ENCODE data around the gene UMODL1.
"Not testable (repeated sequence)": the region's sequence is repeated elsewhere in the genome, so short reads cannot be mapped to it uniquely, and the experiment has no call there.

The UMODL1 gene

GRCh38 chr21:42172596-42173483 is 101.7 kb downstream of the UMODL1 start:
- DNase-seq, result no peak

DNA sequence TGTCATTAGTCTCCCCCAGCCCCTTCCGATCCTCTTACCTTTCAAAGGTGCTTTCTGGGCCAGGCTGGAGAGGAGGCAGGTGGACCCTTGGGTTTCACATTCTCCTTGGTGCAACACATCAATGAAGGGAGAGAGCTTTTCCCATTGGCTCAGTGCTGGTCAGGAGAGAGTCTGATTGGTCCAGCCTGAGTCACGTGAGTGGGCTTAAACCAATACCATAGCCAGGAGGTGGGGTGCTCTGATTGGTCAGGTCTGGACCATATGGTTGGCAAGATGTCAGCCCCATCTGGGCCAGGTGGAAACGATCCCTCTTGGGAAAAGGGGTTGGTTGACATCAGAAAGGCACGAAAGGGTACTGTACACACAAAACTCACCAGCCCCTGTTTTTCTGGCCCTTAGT is 103.1 kb downstream of the UMODL1 start:
- no peak for DNase-seq

DNA sequence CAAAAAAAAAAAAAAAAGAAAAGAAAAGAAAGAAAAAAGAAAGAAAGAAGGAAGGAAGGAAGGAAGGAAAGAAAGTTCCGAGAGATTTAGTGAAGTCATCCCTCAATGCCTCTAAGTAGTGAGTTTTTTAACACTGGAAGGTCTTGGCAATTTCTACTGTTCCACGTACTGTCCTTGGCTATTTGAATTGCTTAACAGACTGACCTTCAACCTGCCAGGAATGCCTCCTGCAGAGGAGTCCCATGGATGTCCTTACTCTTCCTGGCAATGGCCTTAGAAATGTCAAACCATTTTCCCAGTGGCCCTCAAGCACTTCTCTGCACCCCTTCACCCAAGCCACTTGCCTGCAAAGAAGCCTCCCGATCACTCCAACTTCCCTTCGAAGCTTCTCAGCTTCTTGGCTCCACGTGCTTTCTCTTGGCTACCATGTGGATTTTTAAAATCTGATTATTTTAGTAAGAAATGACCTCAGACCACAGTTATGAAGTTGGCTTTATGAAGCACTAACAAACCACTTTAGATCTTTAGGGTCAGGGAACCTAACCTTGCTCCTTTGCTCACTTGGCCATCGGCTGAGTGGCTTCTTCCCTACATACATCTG is 104.1 kb downstream of the UMODL1 start:
- no peak for DNase-seq

DNA sequence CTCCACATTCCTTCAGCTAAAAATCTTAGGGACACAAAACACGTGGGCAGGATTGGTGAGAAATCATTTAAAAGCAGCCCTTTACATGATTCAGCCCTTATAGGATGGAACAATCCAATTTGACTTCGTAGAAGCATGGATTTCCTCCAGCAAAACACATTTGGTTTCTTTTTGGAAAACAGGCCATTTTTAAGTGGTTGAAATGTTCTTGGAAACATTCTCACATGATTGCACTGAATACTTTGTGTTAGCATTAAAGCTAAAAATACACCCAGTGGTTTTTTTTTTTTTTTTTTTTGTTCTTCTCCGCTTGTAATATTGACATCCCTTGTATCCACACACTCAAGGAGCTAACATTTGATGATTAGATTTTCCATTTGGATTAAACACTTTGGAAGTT is 105.7 kb downstream of the UMODL1 start:
- no peak for DNase-seq

GRCh38 chr21:42179316-42179715 is 108.2 kb downstream of the UMODL1 start:
- DNase-seq, result no peak

- DNase-seq, result not testable (repeated sequence)
These were observed 108.9 kb downstream of the UMODL1 start for GRCh38 chr21:42180001-42180400.

DNA sequence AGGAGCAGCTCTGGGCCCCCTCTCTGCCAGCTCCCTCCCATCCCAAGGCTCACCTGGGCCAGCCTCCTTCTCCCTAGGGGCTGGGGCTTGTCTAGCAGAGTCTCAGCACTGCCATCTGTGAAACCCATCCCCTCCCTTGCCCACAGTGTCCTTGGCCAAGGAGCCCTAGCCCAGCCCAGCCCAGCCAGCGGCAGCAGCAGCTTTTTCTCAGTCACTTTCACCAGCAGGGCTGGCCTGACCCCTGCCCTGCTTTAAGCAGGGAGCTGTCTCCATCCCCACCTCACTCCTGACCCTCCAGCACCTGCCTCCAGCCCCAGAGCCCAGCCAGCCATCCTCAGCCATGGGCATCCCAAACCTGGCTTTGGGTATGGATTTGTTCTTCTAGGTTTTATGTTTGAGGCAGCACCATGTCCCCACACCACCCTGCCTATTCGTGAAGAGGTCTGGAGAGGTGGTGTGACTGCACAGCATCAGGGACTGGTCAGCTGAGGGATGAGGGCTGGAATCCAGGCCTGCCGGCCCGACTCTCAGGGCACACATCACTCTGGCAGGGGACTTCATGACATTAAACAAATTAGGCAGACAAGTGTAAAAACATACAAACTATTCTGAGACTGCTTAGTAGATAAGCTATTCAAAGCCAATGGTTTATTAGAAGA is 111.7 kb downstream of the UMODL1 start:
- no peak for DNase-seq

GRCh38 chr21:42183374-42184266 is 112.5 kb downstream of the UMODL1 start:
- DNase-seq, result no peak

- no peak for DNase-seq
These were observed 115.5 kb downstream of the UMODL1 start for GRCh38 chr21:42186591-42186990.

GRCh38 chr21:42187976-42188653 is 117.0 kb downstream of the UMODL1 start:
- peak; percentile 80 for DNase-seq

DNA sequence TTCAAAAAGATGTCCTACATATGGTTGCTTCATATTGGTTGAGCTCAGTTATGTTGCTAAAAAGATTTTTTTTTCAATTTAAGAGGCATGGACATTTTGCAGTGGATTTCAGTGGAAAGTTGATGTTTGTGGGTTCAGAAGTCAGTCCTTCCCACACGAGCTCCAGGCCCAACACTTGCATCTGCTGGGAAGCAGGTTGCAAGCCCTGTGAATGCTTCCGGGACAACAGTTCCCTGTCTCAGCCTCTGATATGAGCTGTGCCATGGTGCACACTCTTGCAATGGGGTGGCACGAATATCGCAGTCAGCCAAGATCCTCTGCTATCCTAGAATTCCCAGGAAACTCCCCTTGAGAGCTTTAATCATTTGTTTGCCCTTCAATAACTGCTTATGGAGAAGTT is 117.5 kb downstream of the UMODL1 start:
- no peak for DNase-seq

DNA sequence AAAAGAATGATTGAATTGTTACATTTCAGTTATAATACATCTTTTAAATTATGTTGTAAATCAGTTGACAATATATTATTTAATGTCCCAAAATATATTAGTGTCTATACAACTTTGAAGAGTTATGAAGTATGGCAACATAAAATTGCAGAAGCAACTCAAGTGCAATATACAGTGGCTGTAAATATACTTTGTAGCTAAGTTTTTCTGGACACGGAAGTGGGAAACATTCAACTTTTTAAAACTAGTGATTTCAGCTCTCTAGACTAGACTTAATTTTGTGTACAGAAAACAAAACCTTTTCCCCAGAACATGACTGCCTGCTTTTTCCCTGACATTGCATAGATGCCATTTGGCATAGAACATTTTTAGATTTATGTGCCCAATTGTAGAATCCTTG is 118.3 kb downstream of the UMODL1 start:
- DNase-seq, result no peak

- peak; percentile 12 for DNase-seq
These were observed 118.9 kb downstream of the UMODL1 start for GRCh38 chr21:42189860-42190485.

DNA sequence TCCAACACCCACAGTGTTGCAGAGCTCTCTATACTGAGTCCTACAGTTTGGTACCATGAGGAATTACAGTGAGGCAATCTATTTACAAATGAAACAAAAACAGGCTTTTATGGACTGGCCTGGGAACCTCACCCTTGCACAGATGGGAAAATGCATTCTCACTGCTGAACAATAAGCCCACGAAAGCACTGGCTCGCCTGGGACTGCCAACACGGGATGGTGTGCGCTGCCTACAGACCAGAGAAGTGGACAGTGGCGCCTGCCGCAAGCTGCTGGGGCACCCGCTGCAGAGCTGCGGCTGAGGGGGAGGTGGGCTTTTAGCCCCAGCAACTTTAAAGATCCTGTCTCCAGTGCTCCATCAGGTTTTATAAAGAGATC is 119.4 kb downstream of the UMODL1 start:
- DNase-seq, result no peak

DNA sequence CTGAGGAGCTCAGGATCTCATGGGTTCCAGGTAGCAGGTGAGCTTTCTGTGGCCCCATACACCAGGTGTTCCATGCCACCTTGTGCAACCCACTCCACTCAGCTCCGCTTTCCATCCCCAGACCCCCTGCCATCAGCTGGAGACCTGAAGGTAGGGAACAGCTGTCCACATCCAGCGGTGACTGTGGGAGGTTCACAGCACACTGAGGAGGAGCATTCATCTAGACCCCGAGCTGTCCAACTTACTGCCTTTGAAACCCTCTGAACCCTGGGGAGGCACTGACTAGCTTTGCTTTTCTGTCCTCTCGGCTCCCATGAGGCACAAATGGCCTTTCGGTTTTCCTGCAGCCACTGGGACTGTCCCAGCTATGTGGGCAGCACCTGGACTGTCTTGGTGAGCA is 119.9 kb downstream of the UMODL1 start:
- DNase-seq, result no peak

- DNase-seq, result no peak
These were observed 120.8 kb downstream of the UMODL1 start for GRCh38 chr21:42191696-42192595.
